SW480 (cell line): ENCODE data around the gene SOX14.

Experiments used
- DNase-seq: peaks from one replicate; pipeline ENCODE4 v3.0.0-alpha.2; 2016; ENCODE audit warnings: low spot score

SOX14 gene

DNA sequence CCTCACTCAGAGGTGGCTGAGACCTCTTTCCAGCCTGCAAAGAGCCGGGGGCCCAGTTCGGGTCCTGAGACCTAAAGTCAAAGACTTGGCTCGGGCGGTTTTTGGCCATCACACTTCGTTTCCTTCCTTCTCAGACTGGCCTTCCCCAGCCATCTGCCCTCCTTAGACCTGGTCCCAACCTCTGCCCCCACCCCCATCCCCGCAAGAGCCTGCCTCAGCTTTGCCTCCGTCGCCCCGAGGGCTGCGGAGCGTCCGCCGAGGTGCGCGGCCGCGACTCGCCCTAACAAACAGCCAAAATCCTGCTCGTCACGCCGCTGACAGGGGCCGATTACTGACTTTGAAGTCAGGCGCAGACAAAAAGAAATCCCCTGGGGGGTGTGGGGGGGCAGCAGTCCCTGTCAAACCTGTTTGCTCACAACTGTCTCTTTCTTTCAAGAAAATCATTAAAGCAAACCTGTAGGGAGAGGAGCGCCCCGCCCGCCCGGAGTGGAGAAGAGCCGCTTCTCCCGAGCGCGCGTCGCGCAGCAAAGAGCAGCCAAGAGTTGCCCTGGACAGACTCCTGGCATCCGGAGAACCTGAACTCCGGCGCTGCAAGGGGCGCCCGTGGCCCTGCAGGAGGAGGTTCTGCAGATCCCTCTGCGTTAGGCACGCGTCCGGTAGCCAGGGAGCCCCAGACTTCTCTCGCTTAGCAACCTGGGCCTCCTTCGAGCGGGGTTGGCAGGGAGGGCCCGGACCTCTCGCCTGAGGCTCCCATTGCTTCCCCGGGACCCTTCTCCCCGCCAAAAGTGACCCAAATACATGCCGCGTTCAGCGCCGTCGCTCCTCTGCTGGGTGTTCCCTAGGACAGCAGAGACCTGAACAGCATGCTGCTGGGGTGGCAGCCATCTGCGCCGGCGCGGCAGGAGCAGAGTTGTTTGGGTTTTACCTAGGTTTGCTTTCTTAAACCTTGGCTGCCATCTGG lies 4.5 kb downstream of the SOX14 start:
- DNase-seq = no peak

DNA sequence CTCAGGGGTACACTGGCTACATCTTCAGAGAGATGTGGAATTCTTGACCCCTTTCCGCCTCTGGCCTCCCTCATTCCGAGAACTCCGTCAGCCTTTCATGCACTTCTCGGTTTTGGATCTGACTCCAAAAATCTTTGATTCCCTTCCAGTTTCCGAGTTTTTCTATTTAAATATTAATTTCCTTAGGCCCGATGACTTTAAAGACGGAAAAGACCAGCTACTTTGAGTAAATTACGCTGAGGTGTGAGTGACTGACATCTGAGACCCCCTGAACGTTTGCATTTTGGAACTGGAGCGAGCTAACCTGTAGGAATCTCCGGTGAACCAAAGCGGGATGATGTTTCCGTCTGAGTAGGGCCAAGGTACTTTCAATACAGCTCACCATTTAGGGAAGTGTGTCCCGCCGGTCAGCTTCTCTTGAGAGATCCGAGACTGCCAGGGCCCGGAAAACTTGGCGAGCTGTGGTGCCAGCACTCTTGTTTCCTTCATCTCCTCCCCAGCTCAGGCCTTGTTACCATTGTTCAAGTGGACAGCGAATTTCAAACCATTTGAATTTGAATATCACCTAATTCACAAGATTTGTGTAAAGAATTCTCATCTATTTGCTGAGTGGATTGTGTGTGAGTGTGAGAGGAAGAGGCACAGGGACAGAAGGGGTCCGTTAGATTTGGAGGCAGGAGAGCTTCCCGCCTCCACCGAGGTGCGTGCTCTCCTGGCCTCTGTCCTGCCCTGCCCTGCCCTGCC lies 5.4 kb downstream of the SOX14 start:
- DNase-seq = no peak

DNA sequence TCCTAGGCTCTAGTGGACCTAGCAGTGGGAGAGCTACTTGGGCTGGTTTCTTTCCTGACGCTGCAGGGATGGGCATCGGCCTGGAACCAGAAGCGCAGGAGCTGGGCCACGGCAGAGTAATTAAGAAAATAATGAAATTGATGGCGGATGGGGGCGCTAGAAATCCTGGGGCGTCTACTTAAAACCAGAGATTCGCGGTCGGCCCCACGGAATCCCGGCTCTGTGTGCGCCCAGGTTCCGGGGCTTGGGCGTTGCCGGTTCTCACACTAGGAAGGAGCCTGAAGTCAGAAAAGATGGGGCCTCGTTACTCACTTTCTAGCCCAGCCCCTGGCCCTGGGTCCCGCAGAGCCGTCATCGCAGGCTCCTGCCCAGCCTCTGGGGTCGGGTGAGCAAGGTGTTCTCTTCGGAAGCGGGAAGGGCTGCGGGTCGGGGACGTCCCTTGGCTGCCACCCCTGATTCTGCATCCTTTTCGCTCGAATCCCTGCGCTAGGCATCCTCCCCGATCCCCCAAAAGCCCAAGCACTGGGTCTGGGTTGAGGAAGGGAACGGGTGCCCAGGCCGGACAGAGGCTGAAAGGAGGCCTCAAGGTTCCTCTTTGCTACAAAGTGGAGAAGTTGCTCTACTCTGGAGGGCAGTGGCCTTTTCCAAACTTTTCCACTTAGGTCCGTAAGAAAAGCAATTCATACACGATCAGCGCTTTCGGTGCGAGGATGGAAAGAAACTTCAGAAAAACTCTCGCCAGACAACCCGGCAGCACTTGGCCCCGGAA lies 6.1 kb downstream of the SOX14 start:
- no peak for DNase-seq

DNA sequence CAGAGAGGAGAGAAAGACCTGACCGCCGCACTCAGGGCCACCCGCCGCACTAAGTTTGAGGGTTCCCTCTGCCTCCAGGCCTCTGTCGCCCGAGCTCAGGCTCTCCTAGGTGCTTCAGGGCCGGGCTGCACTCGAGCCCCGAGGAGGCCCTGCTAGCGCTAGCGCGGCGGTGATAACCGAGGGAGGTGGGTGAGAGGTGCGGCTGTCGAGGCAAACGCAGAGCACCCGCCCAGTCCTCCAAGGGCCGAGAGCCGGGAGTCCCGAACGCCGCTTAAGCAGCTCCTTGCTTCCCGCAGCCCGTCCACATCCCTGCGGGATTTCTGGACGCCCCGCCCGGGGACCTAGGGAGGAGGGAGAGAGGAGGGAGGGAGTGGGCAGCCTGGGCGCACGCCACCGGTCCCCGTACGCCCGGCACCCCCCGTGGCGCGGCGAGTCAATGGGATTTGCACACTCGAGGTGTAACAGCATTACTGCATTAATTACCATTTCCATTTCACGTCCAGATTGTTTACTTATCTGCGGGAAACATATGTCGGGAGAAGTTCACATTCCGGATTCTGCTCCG lies 6.8 kb downstream of the SOX14 start:
- peak; percentile 31 for DNase-seq

GRCh38 chr3:137771401-137772213 lies 7.5 kb downstream of the SOX14 start:
- DNase-seq = peak; percentile 57

DNA sequence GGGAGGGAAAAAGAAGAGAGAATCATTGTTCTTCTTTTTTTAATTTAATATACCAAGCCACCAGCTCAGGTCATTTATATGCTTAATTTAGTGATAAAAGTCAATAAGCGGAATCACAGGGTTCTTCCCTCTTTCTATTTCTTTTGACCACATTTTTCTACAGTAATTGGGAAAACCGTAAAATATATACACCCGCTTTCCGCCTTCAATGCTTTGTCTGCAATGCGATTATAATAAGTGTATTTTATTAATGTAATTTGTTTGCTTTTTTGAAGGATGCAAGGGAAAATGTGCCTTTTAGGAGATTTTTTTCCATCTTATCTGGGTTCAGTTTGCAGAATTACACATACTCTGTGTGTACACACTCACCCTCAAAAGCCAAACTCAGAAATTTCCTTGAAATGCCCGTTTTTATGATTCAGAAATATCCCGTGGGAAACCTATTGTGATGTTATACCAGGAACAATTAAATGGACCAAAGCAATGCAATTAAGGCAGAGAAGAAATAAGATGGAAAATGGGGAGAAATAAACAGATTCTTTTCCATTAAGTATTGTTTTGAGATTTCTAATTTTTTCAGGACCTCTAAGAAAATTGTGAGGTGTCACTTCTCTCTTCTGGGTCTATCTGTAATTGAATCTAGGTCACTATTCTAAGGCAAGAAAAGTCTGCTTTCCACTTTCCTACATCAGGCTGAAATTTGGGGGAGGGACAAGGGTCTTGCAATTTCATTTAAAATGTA lies 8.3 kb downstream of the SOX14 start:
- no peak for DNase-seq

GRCh38 chr3:137778941-137779340 lies 14.8 kb downstream of the SOX14 start:
- no peak for DNase-seq

GRCh38 chr3:137787529-137787928 lies 23.4 kb downstream of the SOX14 start:
- no peak for DNase-seq

- no peak for DNase-seq
Observed at GRCh38 chr3:137789236-137789635, 25.1 kb downstream of the SOX14 start.

DNA sequence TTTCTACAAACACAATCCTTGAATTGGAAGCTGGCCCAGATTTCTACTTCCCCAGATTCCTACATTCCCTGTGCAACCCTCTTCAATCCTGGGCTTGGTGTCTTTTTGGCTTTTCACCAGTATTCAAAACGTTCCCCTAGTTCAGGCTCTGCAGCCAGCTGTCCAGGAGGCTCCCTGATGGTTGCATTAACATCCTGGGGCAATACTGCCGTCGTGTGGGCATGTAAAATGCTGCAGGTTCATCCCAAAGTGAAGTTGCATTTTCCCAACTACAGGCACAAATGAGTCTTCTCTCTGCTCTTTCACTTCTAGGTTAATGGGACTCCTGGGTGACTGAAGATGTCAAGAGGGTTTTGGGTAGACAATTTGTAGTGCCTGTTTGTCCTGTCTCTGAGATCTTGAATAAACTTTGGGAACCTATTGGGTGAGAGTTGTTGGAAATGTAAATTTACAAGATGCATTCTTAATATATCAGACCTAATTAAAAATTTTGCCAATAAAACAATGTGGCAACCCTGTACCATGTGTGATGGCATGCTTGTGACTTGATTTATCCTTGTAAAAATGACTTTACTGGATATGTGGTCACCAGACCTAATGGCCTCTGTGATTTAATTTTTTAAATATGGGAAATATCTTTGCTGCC lies 28.6 kb downstream of the SOX14 start:
- DNase-seq = peak; percentile 45

- DNase-seq = no peak
Observed at GRCh38 chr3:137796993-137797392, 32.9 kb downstream of the SOX14 start.

GRCh38 chr3:137803215-137803614 lies 39.1 kb downstream of the SOX14 start:
- no peak for DNase-seq

DNA sequence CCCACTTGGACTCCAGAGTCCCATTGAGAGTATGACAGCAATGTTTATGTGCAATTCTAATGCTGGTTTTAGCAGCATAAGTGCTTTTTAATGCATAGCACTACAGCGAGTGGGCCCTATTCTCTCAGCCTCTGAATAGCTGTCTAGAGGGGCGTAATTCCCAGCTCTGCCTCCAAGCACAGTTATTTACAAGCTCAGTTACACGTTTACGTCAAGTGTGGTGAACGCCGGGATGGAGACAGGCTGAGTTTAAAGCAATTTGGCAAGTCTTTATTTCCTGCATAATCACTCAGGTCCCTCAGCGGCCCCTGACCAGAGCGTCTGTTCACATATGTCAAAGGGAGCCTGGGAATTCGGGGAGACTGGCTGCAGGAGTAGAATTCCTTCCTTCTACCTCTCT lies 43.9 kb downstream of the SOX14 start:
- no peak for DNase-seq

- no peak for DNase-seq
Observed at GRCh38 chr3:137809509-137809908, 45.4 kb downstream of the SOX14 start.

- DNase-seq = no peak
Observed at GRCh38 chr3:137812023-137812422, 47.9 kb downstream of the SOX14 start.

DNA sequence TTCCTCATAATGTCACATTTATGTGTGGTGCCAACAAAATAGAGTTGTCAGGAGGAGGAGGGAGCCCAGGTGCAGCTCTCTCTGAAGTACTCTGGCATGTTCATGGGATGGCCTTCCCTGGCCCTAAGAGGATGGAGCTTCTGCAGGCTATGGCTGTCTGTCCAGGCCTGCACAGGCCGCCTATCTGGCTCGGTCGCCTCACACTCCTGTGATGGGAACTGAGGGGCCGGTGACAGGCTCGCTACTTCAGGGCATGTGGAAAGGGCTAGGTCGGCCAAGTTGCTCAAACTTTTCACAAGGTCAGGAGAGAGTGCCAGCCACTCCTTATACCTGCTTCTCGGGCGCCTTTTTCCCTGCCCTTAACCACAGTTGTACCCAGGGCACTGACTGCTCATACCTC lies 51.1 kb downstream of the SOX14 start:
- no peak for DNase-seq
